HepG2 (cell line): Measurements from ENCODE around the gene SLC4A5. TPM values are rescaled to one million over a fixed set of nuclear protein-coding genes. Genes with fewer than 3 reads are reported as not detected.

Experiments used
- ATAC-seq: fragments of 200-7000 bp; cut with Tn5 transposase; 3 replicates; pipeline ENCODE4 v1.9.1; 2020; ENCODE audit warnings: mild to moderate bottlenecking, moderate library complexity
- BruUV-seq: library from RNA; stranded (reverse); fragments of 400-500 nt; replicated peaks from 2 replicates; lab custom pipeline; 2021; lab: Mats Ljungman, UMichigan
- CTCF ChIA-PET: fragments of 300-600 bp; formaldehyde crosslinking; extraction: SDS; loops from one replicate; lab custom pipeline; 2021; ENCODE audit warnings: low total read pairs, inconsistent platforms, low intra/inter-chr PET ratio; lab: Yijun Ruan, JAX
- POLR2A ChIA-PET: fragments of 350-600 bp; sonication (Branson Sonifier 250); formaldehyde crosslinking; loops from one replicate; lab custom pipeline; 2020; ENCODE audit warnings: antibody characterized with exemption, inconsistent platforms; lab: Yijun Ruan, JAX
- DNase-seq: peaks from one replicate; pipeline ENCODE4 v3.0.0-alpha.2; 2015; ENCODE audit warnings: low spot score
- FAIRE-seq: peaks from 3 replicates; lab custom pipeline; 2011; peaks lifted over from hg19 to GRCh38; lab: Jason Lieb, UNC
- H2AFZ ChIP-seq: one replicate; pipeline ENCODE4 v1.6.1; 2011; ENCODE audit warnings: low read length, inconsistent platforms
- H3K27ac ChIP-seq: fragments of 300-600 bp; 3 replicates; pipeline ENCODE4 v1.8.0; 2011; ENCODE audit warnings: mixed run types, mild to moderate bottlenecking, mixed read lengths, low read length, inconsistent platforms; ENCODE audit not compliant: insufficient read depth; ENCODE audit errors: extremely low read length
- H3K27me3 ChIP-seq, 2 experiments: fragments of 200-600 bp in 1 of 2; 2 replicates in 1 of 2; 3 replicates in 1 of 2; pipeline versions ENCODE4 v1.6.0 to v1.8.0; 2011; ENCODE audit warnings: low read length in 2 of 2, mild to moderate bottlenecking in 2 of 2, moderate library complexity in 2 of 2, inconsistent platforms in 1 of 2; ENCODE audit not compliant: insufficient read depth in 2 of 2, control insufficient read depth in 1 of 2
- H3K36me3 ChIP-seq, 2 experiments: fragments of 200-600 bp in 1 of 2; replicated peaks in 1 of 2; 2 replicates in 1 of 2; 3 replicates in 1 of 2; pipeline versions ENCODE4 v1.5.1 to v1.8.0; 2011; ENCODE audit warnings: low read length in 2 of 2, inconsistent platforms in 1 of 2; ENCODE audit not compliant: insufficient read depth in 2 of 2, control insufficient read depth in 1 of 2
- H3K4me1 ChIP-seq: 2 replicates; pipeline ENCODE4 v1.5.1; 2012; ENCODE audit warnings: low read length, inconsistent platforms; ENCODE audit not compliant: insufficient read depth
- H3K4me2 ChIP-seq: 2 replicates; pipeline ENCODE4 v1.6.0; 2011; ENCODE audit warnings: low read depth, low read length, inconsistent platforms
- H3K4me3 ChIP-seq, 3 experiments: fragments of 200-600 bp in 1 of 3; sonication (generic), shearing (Covaris generic) in 1 of 3; replicated peaks in 1 of 3; 2 replicates each; pipeline ENCODE4 v1.5.1; 2011 to 2016; ENCODE audit warnings: low read length in 3 of 3, inconsistent platforms in 2 of 3, low read depth in 2 of 3, mild to moderate bottlenecking in 2 of 3, control low read depth in 1 of 3, mixed read lengths in 1 of 3; ENCODE audit not compliant: insufficient read depth in 1 of 3
- H3K79me2 ChIP-seq: one replicate; pipeline ENCODE4 v1.6.1; 2011; ENCODE audit warnings: low read length, inconsistent platforms; ENCODE audit not compliant: insufficient read depth
- H3K9ac ChIP-seq: 2 replicates; pipeline ENCODE4 v1.6.0; 2011; ENCODE audit warnings: mild to moderate bottlenecking, low read depth, low read length, inconsistent platforms; ENCODE audit not compliant: insufficient read depth
- H3K9me3 ChIP-seq: 2 replicates; pipeline ENCODE4 v1.5.1; 2012; ENCODE audit warnings: mild to moderate bottlenecking, low read length
- H4K20me1 ChIP-seq: 2 replicates; pipeline ENCODE4 v1.6.0; 2011; ENCODE audit warnings: inconsistent platforms, mild to moderate bottlenecking, low read length, moderate library complexity; ENCODE audit not compliant: insufficient read depth
- ATAD3A ChIP-seq: sonication (generic); formaldehyde crosslinking; IDR thresholded peaks from 2 replicates; pipeline ENCODE4 v1.4.0; 2020; ENCODE audit warnings: missing genetic modification reagents
- ATF5 ChIP-seq: sonication (generic); formaldehyde crosslinking; IDR thresholded peaks from 2 replicates; pipeline ENCODE4 v1.4.0; 2020; ENCODE audit warnings: mild to moderate bottlenecking, low read depth, missing genetic modification reagents
- BHLHE40 ChIP-seq: IDR thresholded peaks from 2 replicates; pipeline ENCODE4 v1.6.1; 2011; ENCODE audit warnings: low read length, improper control_type of control experiment
- ETV6 ChIP-seq: sonication (generic); formaldehyde crosslinking; conservative IDR thresholded peaks from 2 replicates; pipeline ENCODE4 v1.4.0; 2020; ENCODE audit warnings: missing genetic modification reagents
- MIER2 ChIP-seq: IDR thresholded peaks from 2 replicates; pipeline ENCODE4 v1.6.1; 2016; ENCODE audit warnings: missing biosample characterization, missing genetic modification reagents
- MIER3 ChIP-seq: IDR thresholded peaks from 2 replicates; pipeline ENCODE4 v1.6.1; 2016; ENCODE audit warnings: missing compliant biosample characterization, borderline replicate concordance
- ONECUT2 ChIP-seq: sonication (generic); formaldehyde crosslinking; IDR thresholded peaks from 2 replicates; pipeline ENCODE4 v1.4.0; 2020; ENCODE audit warnings: missing genetic modification reagents
- POLR2AphosphoS2 ChIP-seq: IDR thresholded peaks from 2 replicates; pipeline ENCODE4 v1.6.1; 2011; ENCODE audit warnings: low read depth, low read length, improper control_type of control experiment
- RFXANK ChIP-seq: IDR thresholded peaks from 2 replicates; pipeline ENCODE4 v1.6.1; 2016
- SIX1 ChIP-seq: sonication (generic); formaldehyde crosslinking; IDR thresholded peaks from 2 replicates; pipeline ENCODE4 v1.4.0; 2020; ENCODE audit warnings: missing genetic modification reagents, borderline replicate concordance
- THAP8 ChIP-seq: sonication (generic); formaldehyde crosslinking; IDR thresholded peaks from 2 replicates; pipeline ENCODE4 v1.5.1; 2020; ENCODE audit warnings: missing genetic modification reagents, mild to moderate bottlenecking, borderline replicate concordance
- U2AF2 ChIP-seq: fragments of 200-400 bp; formaldehyde crosslinking; IDR thresholded peaks from 2 replicates; pipeline ENCODE4 v1.6.1; 2017; ENCODE audit warnings: low read depth, mild to moderate bottlenecking, low read length
- ZBTB42 ChIP-seq: sonication (generic); formaldehyde crosslinking; IDR thresholded peaks from 2 replicates; pipeline ENCODE4 v1.5.0; 2020; ENCODE audit warnings: mild to moderate bottlenecking, missing genetic modification reagents
- ZNF577 ChIP-seq: sonication (generic); formaldehyde crosslinking; IDR thresholded peaks from 2 replicates; pipeline ENCODE4 v1.4.0; 2020; ENCODE audit warnings: mild to moderate bottlenecking, low read depth, missing genetic modification reagents, borderline replicate concordance
- ZNF703 ChIP-seq: sonication (generic); formaldehyde crosslinking; IDR thresholded peaks from 2 replicates; pipeline ENCODE4 v1.5.1; 2020; ENCODE audit warnings: missing genetic modification reagents, mild to moderate bottlenecking, moderate library complexity, borderline replicate concordance
- ZNF766 ChIP-seq: sonication (generic); formaldehyde crosslinking; IDR thresholded peaks from 2 replicates; pipeline ENCODE4 v1.5.0; 2020; ENCODE audit warnings: missing genetic modification reagents, borderline replicate concordance
- ZNF777 ChIP-seq: sonication (generic); formaldehyde crosslinking; IDR thresholded peaks from 2 replicates; pipeline ENCODE4 v1.4.0; 2020; ENCODE audit warnings: missing genetic modification reagents
- WGBS: methylation state at CpG from one replicate; pipeline ENCODE4 v1.1.6; 2017; ENCODE audit warnings: low lambda C conversion rate; 5-methylcytosine and 5-hydroxymethylcytosine counted together
- in situ Hi-C: cut with HindIII; loops from 2 replicates; pipeline ENCODE4 v1.10.0; 2017; ENCODE audit warnings: low pct_unique_long_range_greater_than_20kb; ENCODE audit not compliant: extremely low pct_ligation_motif_present
- intact Hi-C: fragments of 100-400 bp; cut with micrococcal nuclease; formaldehyde crosslinking; loops from one replicate; pipeline ENCODE4 v1.10.0; 2022; ENCODE audit not compliant: unreplicated experiment
- polyA plus RNA-seq, 8 experiments: library from polyadenylated mRNA; depleted of rRNA in 3 of 8; stranded (reverse) in 7 of 8; unstranded in 1 of 8; fragments of >200 nt; fragmentation: Illumina TruSeq in 4 of 8; extraction: Trizol in 4 of 8; gene quantifications; 2 replicates each; pipeline versions ENCODE4 v1.2.1 to v1.2.3, GENCODE V29; 2011 to 2016; ENCODE audit warnings: low read depth in 4 of 8, missing spikeins in 1 of 8, mixed read lengths in 1 of 8; ENCODE audit not compliant: insufficient read depth in 1 of 8
- total RNA-seq, 5 experiments: library from RNA; depleted of rRNA; stranded (reverse); fragments of >200 nt; fragmentation: Illumina TruSeq; extraction: Trizol; gene quantifications; 2 replicates each; pipeline ENCODE4 v1.2.3, GENCODE V29; 2016; ENCODE audit warnings: low read depth in 1 of 5

The SLC4A5 gene
- total and polyA plus RNA-seq, 2 of the 13 experiments (the other 11 are each of a cell fraction or from before 2014, with no cell fraction given) = 0.50 TPM; not detected in 1

- TF ChIP-seq POLR2AphosphoS2 (0 out of 2 replicates have a peak, but pooled peaks have one; percentile 7), ZNF766 (CRISPR knock-in tag) (no peak)
- POLR2A ChIA-PET = no interaction called here
- H3K79me2 ChIP-seq = no peaks in the 10 kb centered on the region
Observed at GRCh38 chr2:74226648-74227213, 116.5 kb downstream of the SLC4A5 start.

GRCh38 chr2:74225698-74226459, 117.3 kb downstream of the SLC4A5 start:
- Histone ChIP-seq H2AFZ (no peak overlapping the region), H4K20me1 (no peaks in the 10 kb centered on the region), H3K9ac (no peak overlapping the region), H3K9me3 (no peaks in the 10 kb centered on the region), H3K27ac (no peak overlapping the region), H3K27me3 (peaks cover 0 to 4% of the 10 kb centered on the region in 2 experiments; a peak in 1 of 5 replicates), H3K79me2 (no peaks in the 10 kb centered on the region), H3K4me2 (no peak overlapping the region), H3K4me1 (no peaks in the 10 kb centered on the region; the same call in 1 of the 2 replicates), H3K4me3 (no peak overlapping the region), H3K36me3 (no peaks in the 10 kb centered on the region)
- CTCF ChIA-PET = no interaction called here
- DNase-seq = no peak
- 48% methylated on average over 3 of the region's 4 CpGs for WGBS
- peak; percentile 2; the same call in 2 of the 3 replicates for ATAC-seq
- FAIRE-seq = no peak
- in situ Hi-C loops = no loop called here
- POLR2A ChIA-PET = no interaction called here
- no TSS peak for BruUV-seq
- intact Hi-C loops = no loop called here
- TF ChIP-seq RFXANK (CRISPR knock-in tag) (no peak), MIER2 (CRISPR knock-in tag) (no peak), ATF5 (CRISPR knock-in tag) (no peak), ETV6 (CRISPR knock-in tag) (no peak), THAP8 (no peak), MIER3 (CRISPR knock-in tag) (no peak), ONECUT2 (CRISPR knock-in tag) (no peak), ZNF703 (no peak), U2AF2 (no peak), BHLHE40 (no peak), ATAD3A (CRISPR knock-in tag) (no peak), ZNF577 (CRISPR knock-in tag) (no peak), ZBTB42 (no peak), SIX1 (CRISPR knock-in tag) (no peak), ZNF777 (CRISPR knock-in tag) (no peak)

More at GRCh38 chr2:74226648-74227213, 116.5 kb downstream of the SLC4A5 start:
- intact Hi-C loops (no loop called here), in situ Hi-C loops (no loop called here)
- H4K20me1 ChIP-seq = no peaks in the 10 kb centered on the region
- no peak overlapping the region for H3K4me3 ChIP-seq
- DNase-seq = no peak
- no peak overlapping the region for H2AFZ ChIP-seq
- peaks cover 2 to 6% of the 10 kb centered on the region in 2 experiments; a peak in 3 of 5 replicates for H3K27me3 ChIP-seq
- no peak overlapping the region for H3K9ac ChIP-seq
- 69% methylated on average over 21 of the region's 21 CpGs for WGBS
- no peak overlapping the region for H3K4me2 ChIP-seq
- CTCF ChIA-PET = no interaction called here
- no peaks in the 10 kb centered on the region for H3K9me3 ChIP-seq
- no peak for FAIRE-seq
- no peaks in the 10 kb centered on the region; the same call in 1 of the 2 replicates for H3K4me1 ChIP-seq
- no peak; the same call in 2 of the 3 replicates for ATAC-seq
- no peaks in the 10 kb centered on the region for H3K36me3 ChIP-seq
- no peak overlapping the region for H3K27ac ChIP-seq
- no TSS peak for BruUV-seq
